HEK293 (cell line): ENCODE data around the gene DUOX1.

Experiments
- CTCF ChIA-PET: fragments of 350-600 bp; formaldehyde crosslinking; extraction: SDS; loops from one replicate; lab custom pipeline; 2021; ENCODE audit warnings: antibody characterized with exemption; lab: Yijun Ruan, JAX
- POLR2A ChIA-PET: fragments of 300-600 bp; formaldehyde crosslinking; extraction: SDS; loops from one replicate; lab custom pipeline; 2020; ENCODE audit warnings: antibody characterized with exemption, inconsistent platforms; lab: Yijun Ruan, JAX
- H3K27ac ChIP-seq: fragments of 200-500 bp; sonication (Bioruptor generic); 2 replicates; pipeline ENCODE4 v1.5.1; 2014; ENCODE audit warnings: low read depth, low read length, control low read depth, inconsistent platforms; ENCODE audit errors: extremely low read depth
- H3K36me3 ChIP-seq, 2 experiments: fragments of 200-500 bp in 1 of 2; sonication (Bioruptor generic) in 1 of 2; 1 replicate in 1 of 2; 2 replicates in 1 of 2; pipeline ENCODE4 v1.5.1; 2014 to 2017; ENCODE audit warnings: inconsistent platforms in 2 of 2, low read length in 2 of 2; ENCODE audit not compliant: control insufficient read depth in 2 of 2, insufficient read depth in 1 of 2
- H3K4me1 ChIP-seq: fragments of 200-500 bp; sonication (Bioruptor generic); 2 replicates; pipeline ENCODE4 v1.5.1; 2014; ENCODE audit warnings: mild to moderate bottlenecking, low read length, inconsistent platforms; ENCODE audit not compliant: control insufficient read depth, insufficient read depth
- H3K4me3 ChIP-seq: 2 replicates; pipeline ENCODE4 v1.5.1; 2011; ENCODE audit warnings: low read depth, mild to moderate bottlenecking, control low read depth, low read length, moderate library complexity
- H3K9me3 ChIP-seq: fragments of 200-500 bp; sonication (Bioruptor generic); 2 replicates; pipeline ENCODE4 v1.5.1; 2014; ENCODE audit warnings: low read depth, low read length, inconsistent platforms; ENCODE audit not compliant: control insufficient read depth, insufficient read depth
- IKZF3 ChIP-seq: fragments of 450-650 bp; IDR thresholded peaks from 2 replicates; pipeline ENCODE4 v1.5.0; 2018; ENCODE audit warnings: missing biosample characterization, mild to moderate bottlenecking, missing genetic modification characterization, moderate library complexity
- PRDM2 ChIP-seq: fragments of 450-650 bp; formaldehyde crosslinking; IDR thresholded peaks from 2 replicates; pipeline ENCODE4 v1.5.1; 2016; ENCODE audit warnings: missing biosample characterization, missing genetic modification characterization, borderline replicate concordance
- REST ChIP-seq: fragments of 450-650 bp; formaldehyde crosslinking; IDR thresholded peaks from 2 replicates; pipeline ENCODE4 v1.5.1; 2016; ENCODE audit warnings: missing biosample characterization, missing genetic modification characterization
- SALL2 ChIP-seq: fragments of 450-650 bp; formaldehyde crosslinking; IDR thresholded peaks from 2 replicates; pipeline ENCODE4 v1.5.0; 2017; ENCODE audit warnings: missing biosample characterization, mild to moderate bottlenecking, missing genetic modification characterization, borderline replicate concordance
- SP2 ChIP-seq: fragments of 450-650 bp; formaldehyde crosslinking; IDR thresholded peaks from 2 replicates; pipeline ENCODE4 v1.5.1; 2016; ENCODE audit warnings: missing biosample characterization, missing genetic modification characterization
- ZBTB6 ChIP-seq: fragments of 450-650 bp; formaldehyde crosslinking; IDR thresholded peaks from 2 replicates; pipeline ENCODE4 v1.5.1; 2017; ENCODE audit warnings: missing biosample characterization, missing genetic modification characterization
- ZFHX2 ChIP-seq: fragments of 450-650 bp; formaldehyde crosslinking; conservative IDR thresholded peaks from 2 replicates; pipeline ENCODE4 v1.5.1; 2016; ENCODE audit warnings: missing biosample characterization, missing genetic modification characterization
- ZFP3 ChIP-seq: fragments of 450-650 bp; formaldehyde crosslinking; IDR thresholded peaks from 2 replicates; pipeline ENCODE4 v1.5.1; 2016; ENCODE audit warnings: low read depth, missing biosample characterization, missing genetic modification characterization
- ZIC2 ChIP-seq: fragments of 450-650 bp; formaldehyde crosslinking; IDR thresholded peaks from 2 replicates; pipeline ENCODE4 v1.5.1; 2016; ENCODE audit warnings: missing biosample characterization, missing genetic modification characterization
- ZNF2 ChIP-seq: fragments of 450-650 bp; formaldehyde crosslinking; IDR thresholded peaks from 2 replicates; pipeline ENCODE4 v1.5.1; 2016; ENCODE audit warnings: missing biosample characterization, missing genetic modification characterization
- ZNF239 ChIP-seq: fragments of 450-650 bp; formaldehyde crosslinking; IDR thresholded peaks from 2 replicates; pipeline ENCODE4 v1.5.1; 2016; ENCODE audit warnings: missing biosample characterization, missing genetic modification characterization
- ZNF266 ChIP-seq: fragments of 450-650 bp; formaldehyde crosslinking; IDR thresholded peaks from 2 replicates; pipeline ENCODE4 v1.5.1; 2016; ENCODE audit warnings: missing biosample characterization, missing genetic modification characterization, low read depth
- ZNF391 ChIP-seq: fragments of 450-650 bp; formaldehyde crosslinking; IDR thresholded peaks from 2 replicates; pipeline ENCODE4 v1.5.1; 2016; ENCODE audit warnings: low read depth, missing biosample characterization, missing genetic modification characterization, borderline replicate concordance
- ZNF433 ChIP-seq: fragments of 450-650 bp; formaldehyde crosslinking; IDR thresholded peaks from 2 replicates; pipeline ENCODE4 v1.5.1; 2016; ENCODE audit warnings: missing biosample characterization, missing genetic modification characterization, low read depth
- ZNF561 ChIP-seq: fragments of 450-650 bp; IDR thresholded peaks from 2 replicates; pipeline ENCODE4 v1.5.1; 2018; ENCODE audit warnings: missing biosample characterization, missing genetic modification characterization, borderline replicate concordance
- ZNF645 ChIP-seq: fragments of 450-650 bp; formaldehyde crosslinking; IDR thresholded peaks from 2 replicates; pipeline ENCODE4; 2016; ENCODE audit warnings: missing biosample characterization, missing genetic modification characterization
- ZSCAN4 ChIP-seq: fragments of 450-650 bp; formaldehyde crosslinking; IDR thresholded peaks from 2 replicates; pipeline ENCODE4 v1.5.1; 2017; ENCODE audit warnings: missing biosample characterization, missing genetic modification characterization

The DUOX1 gene

GRCh38 chr15:45177285-45177684 is 47.5 kb downstream of the DUOX1 start:
- ChIA-PET POLR2A (no interaction called here), CTCF (interaction anchor here (0.8 to 4.1 kb wide), 4 partner anchors 10 to 280 kb away, joined by 3 to 15 read pairs (median 6); no protein-coding TSS in a partner anchor)
- Histone ChIP-seq H3K9me3 (no peaks in the 10 kb centered on the region), H3K36me3 (no peaks in the 10 kb centered on the region), H3K27ac (no peak overlapping the region), H3K4me3 (no peak overlapping the region), H3K4me1 (no peaks in the 10 kb centered on the region)
- TF ChIP-seq ZNF239 (no peak), IKZF3 (tag by site-specific recombination) (no peak), ZFP3 (tag by site-specific recombination) (no peak), SP2 (tag by site-specific recombination) (no peak), ZNF433 (tag by site-specific recombination) (no peak), ZSCAN4 (tag by site-specific recombination) (no peak)

GRCh38 chr15:45179221-45179985 is 49.6 kb downstream of the DUOX1 start:
- Histone ChIP-seq H3K36me3 (no peaks in the 10 kb centered on the region), H3K4me1 (no peaks in the 10 kb centered on the region; the same call in 1 of the 2 replicates), H3K9me3 (no peaks in the 10 kb centered on the region), H3K4me3 (no peak overlapping the region), H3K27ac (no peak overlapping the region)
- ChIA-PET POLR2A (no interaction called here), CTCF (interaction anchor here (0.6 to 4.1 kb wide), 7 partner anchors 8 to 468 kb away, joined by 3 to 15 read pairs (median 3); no protein-coding TSS in a partner anchor)
- TF ChIP-seq REST (tag by site-specific recombination): no peak
- peak; percentile 23 for TF ChIP-seq ZIC2 (tag by site-specific recombination)
- TF ChIP-seq ZFHX2 (tag by site-specific recombination): no peak

GRCh38 chr15:45180201-45180600 is 50.4 kb downstream of the DUOX1 start:
- ChIA-PET POLR2A (no interaction called here), CTCF (interaction anchor here (1.0 to 4.1 kb wide), 7 partner anchors 9 to 62 kb away, joined by 3 to 15 read pairs (median 5); no protein-coding TSS in a partner anchor)
- no peaks in the 10 kb centered on the region; the same call in 1 of the 2 replicates for H3K4me1 ChIP-seq
- TF ChIP-seq ZNF2 (tag by site-specific recombination) (no peak), PRDM2 (tag by site-specific recombination) (no peak), ZNF391 (tag by site-specific recombination) (no peak), ZNF266 (tag by site-specific recombination) (no peak), ZNF561 (tag by site-specific recombination) (no peak), ZBTB6 (no peak), ZNF645 (tag by site-specific recombination) (no peak), SALL2 (tag by site-specific recombination) (no peak)

More at GRCh38 chr15:45180201-45180600, 50.4 kb downstream of the DUOX1 start:
- H3K9me3 ChIP-seq: no peaks in the 10 kb centered on the region
- no peak overlapping the region for H3K27ac ChIP-seq
- H3K36me3 ChIP-seq: no peaks in the 10 kb centered on the region
- no peak overlapping the region for H3K4me3 ChIP-seq
